ENCODE results near the gene FCSK. TPM values are rescaled to one million over a fixed set of nuclear protein-coding genes. Genes with fewer than 3 reads are reported as not detected.

Gene FCSK
- 13.7 and 15.0 TPM in 2 replicates for total RNA-seq

GRCh38 chr16:70454222-70455034, at the start of gene FCSK:
FCSK (plus strand) TSS chr16:70454595; CDS start chr16:70463191, 8,596 bp downstream.

GRCh38 chr16:70438969-70439862, 15.2 kb upstream of the FCSK start, which contains the start of gene ST3GAL2:
ST3GAL2 (minus strand) TSS chr16:70439100; CDS start chr16:70398530, 40,570 bp downstream.

GRCh38 chr16:70523076-70523742, 68.8 kb downstream of the FCSK start, which contains the start of gene COG4:
COG4 (minus strand) TSS chr16:70523554; CDS start chr16:70523543, 11 bp downstream.

DNA sequence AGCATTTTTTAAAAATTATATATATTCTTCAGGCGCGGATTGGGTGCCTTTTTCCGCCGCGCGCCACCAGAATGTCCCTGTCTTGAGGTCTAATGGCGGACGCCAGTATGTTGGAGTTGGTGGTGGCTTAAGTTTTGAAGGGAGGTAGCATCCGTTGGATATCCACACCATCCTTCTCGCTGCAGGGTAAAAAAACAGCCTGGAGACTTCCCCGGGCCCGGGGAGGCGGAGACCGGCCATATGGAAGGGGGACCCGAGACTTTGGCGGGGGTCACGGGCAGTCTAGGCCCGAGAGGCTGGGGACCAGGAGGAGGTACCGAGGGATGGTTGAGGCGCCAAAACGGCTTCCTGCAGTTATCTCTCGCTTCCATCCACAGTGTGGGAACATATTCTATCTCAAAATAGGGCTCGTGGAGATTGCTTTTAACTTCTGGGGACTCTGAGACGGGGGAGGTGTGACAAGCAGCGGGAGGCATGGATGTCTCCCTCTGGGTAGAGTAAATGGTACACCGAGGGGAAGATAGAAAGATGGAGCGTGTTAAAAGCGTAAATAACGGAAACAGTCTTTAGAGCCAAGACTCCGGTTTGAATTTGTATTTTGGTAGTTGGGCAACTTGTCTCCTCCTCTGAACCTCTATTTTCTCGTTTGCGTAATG, 69.5 kb downstream of the FCSK start, which contains the start of gene SF3B3:
Gene SF3B3 (plus strand): TSS at position 74 of the 656 bp plus-strand sequence. CDS start 2,841 bp downstream, outside the sequence.

Other genes with a start within 250 kb of the FCSK start
- 31.9 and 32.5 TPM in 2 replicates for gene EXOSC6, start 202.7 kb upstream of the FCSK start, total RNA-seq
- 108 and 114 TPM in 2 replicates for gene AARS1, start 165.1 kb upstream of the FCSK start, total RNA-seq
- 34.8 and 39.2 TPM in 2 replicates for gene DDX19B, start 155.4 kb upstream of the FCSK start, total RNA-seq
- 41.3 and 45.8 TPM in 2 replicates for gene DDX19A, start 107.7 kb upstream of the FCSK start, total RNA-seq
- gene ST3GAL2, start 15.5 kb upstream of the FCSK start, total RNA-seq: 32.1 and 33.0 TPM in 2 replicates
- gene COG4, start 69.0 kb downstream of the FCSK start, total RNA-seq: 39.5 and 39.6 TPM in 2 replicates
- 103 and 167 TPM in 2 replicates for gene SF3B3, start 69.2 kb downstream of the FCSK start, total RNA-seq
- 3.3 and 5.1 TPM in 2 replicates for gene IL34, start 192.0 kb downstream of the FCSK start, total RNA-seq
- gene MTSS2, start 231.5 kb downstream of the FCSK start, total RNA-seq: 23.0 and 36.4 TPM in 2 replicates